Adrenal gland (tissue), 5 donors: ENCODE results near the gene SPRY2.

Source experiments
- CTCF ChIP-seq, 6 experiments: fragments of 450-650 bp in 4 of 6; fragments of 200-600 bp in 2 of 6; sonication (generic) in 1 of 6; IDR thresholded peaks; 1 replicate in 5 of 6; 2 replicates in 1 of 6; pipeline versions ENCODE4 v1.5.1 to v1.8.0; 2016 to 2021; ENCODE audit warnings: antibody characterized with exemption in 6 of 6, mild to moderate bottlenecking in 2 of 6, moderate library complexity in 1 of 6
- POLR2A ChIP-seq, 2 donors: fragments of 450-650 bp; IDR thresholded peaks; one replicate each; pipeline ENCODE4 v1.6.1; 2017; ENCODE audit warnings: antibody characterized with exemption in 2 of 2, mild to moderate bottlenecking in 2 of 2, moderate library complexity in 1 of 2
- donor health status: DM: no; HTN: no; CAD: no.

GRCh38 chr13:80389073-80390038, 48.4 kb upstream of the SPRY2 start:
- TF ChIP-seq POLR2A (IDR thresholded peaks at IDR 0.05): no peak
- TF ChIP-seq CTCF (IDR thresholded peaks at IDR 0.05): no peak
